Caco-2 (cell line): Measurements from ENCODE around the gene PANX1. TPM values are rescaled to one million over a fixed set of nuclear protein-coding genes. Genes with fewer than 3 reads are reported as not detected.

Experiments
- BruUV-seq: library from RNA; stranded (reverse); fragments of 400-500 nt; replicated peaks from 2 replicates; lab custom pipeline; 2021; lab: Mats Ljungman, UMichigan
- CTCF ChIA-PET: fragments of 300-600 bp; sonication (Branson Sonifier 250); formaldehyde crosslinking; loops from one replicate; lab custom pipeline; 2022; ENCODE audit warnings: antibody characterized with exemption; lab: Charles Lee
- POLR2A ChIA-PET: fragments of 300-600 bp; sonication (Branson Sonifier 250); formaldehyde crosslinking; loops from one replicate; lab custom pipeline; 2022; ENCODE audit warnings: antibody characterized with exemption; lab: Charles Lee
- DNase-seq, 2 experiments: peaks; one replicate each; pipeline versions ENCODE4 v3.0.0 to v3.0.0-alpha.2; 2020 to 2022
- H3K27me3 ChIP-seq: replicated peaks from 2 replicates; pipeline ENCODE4 v1.6.0; 2011; ENCODE audit warnings: low read length; ENCODE audit not compliant: control insufficient read depth, insufficient read depth
- H3K36me3 ChIP-seq: 2 replicates; pipeline ENCODE4 v1.5.1; 2011; ENCODE audit warnings: low read length; ENCODE audit not compliant: control insufficient read depth, insufficient read depth
- H3K4me1 ChIP-seq: fragments of 250-450 bp; sonication (Bioruptor Pico); 2 replicates; pipeline ENCODE4 v1.5.1; 2020; ENCODE audit warnings: mild to moderate bottlenecking
- H3K4me3 ChIP-seq: 2 replicates; pipeline ENCODE4 v1.5.1; 2011; ENCODE audit warnings: low read depth, mild to moderate bottlenecking, control low read depth, low read length
- H3K9me3 ChIP-seq: fragments of 250-450 bp; sonication (Bioruptor Pico); 2 replicates; pipeline ENCODE4 v1.5.1; 2020; ENCODE audit warnings: mild to moderate bottlenecking, moderate library complexity
- H3K27ac Mint-ChIP-seq: one replicate; pipeline ENCODE4 v1.8.0; 2022; ENCODE audit warnings: mixed read lengths; ENCODE audit not compliant: unreplicated experiment
- H3K27me3 Mint-ChIP-seq: one replicate; pipeline ENCODE4 v1.8.0; 2022; ENCODE audit warnings: mixed read lengths; ENCODE audit not compliant: insufficient read depth, unreplicated experiment
- H3K36me3 Mint-ChIP-seq: one replicate; pipeline ENCODE4 v1.8.0; 2022; ENCODE audit warnings: mild to moderate bottlenecking, mixed read lengths; ENCODE audit not compliant: insufficient read depth, unreplicated experiment
- H3K4me1 Mint-ChIP-seq: one replicate; pipeline ENCODE4 v1.8.0; 2022; ENCODE audit warnings: low read depth, mixed read lengths; ENCODE audit not compliant: unreplicated experiment
- H3K4me3 Mint-ChIP-seq: one replicate; pipeline ENCODE4 v1.8.0; 2022; ENCODE audit warnings: mild to moderate bottlenecking, moderate library complexity, mixed read lengths; ENCODE audit not compliant: unreplicated experiment
- H3K9me3 Mint-ChIP-seq: one replicate; pipeline ENCODE4 v1.8.0; 2022; ENCODE audit warnings: mixed read lengths; ENCODE audit not compliant: unreplicated experiment
- intact Hi-C: fragments of 100-400 bp; cut with micrococcal nuclease; formaldehyde crosslinking; loops from one replicate; pipeline ENCODE4 v1.10.0; 2022; ENCODE audit not compliant: unreplicated experiment
- total RNA-seq: library from RNA; stranded (reverse); gene quantifications from 2 replicates; pipeline ENCODE4 v1.2.3, GENCODE V29; 2022
- TF ChIP-seq, protein P1 (sequence below), 2 experiments: fragments of 200-600 bp in 1 of 2; IDR thresholded peaks; 1 replicate in 1 of 2; 2 replicates in 1 of 2; pipeline versions ENCODE4 v1.5.1 to v1.8.0; 2011 to 2022; ENCODE audit warnings: antibody characterized with exemption in 1 of 2, control low read depth in 1 of 2, inconsistent platforms in 1 of 2, low read depth in 1 of 2, low read length in 1 of 2, mild to moderate bottlenecking in 1 of 2, moderate library complexity in 1 of 2; ENCODE audit not compliant: insufficient read depth in 1 of 2, severe bottlenecking in 1 of 2, unreplicated experiment in 1 of 2

Gene PANX1
- total RNA-seq, 1 experiment from 2014 or later, result 33.1 TPM

GRCh38 chr11:94111241-94111640 lies 17.4 kb upstream of the PANX1 start:
- DNase-seq, result no peak
- Histone ChIP-seq H3K9me3 (peaks cover 20% of the 10 kb centered on the region), H3K4me3 (no peak overlapping the region), H3K4me1 (no peaks in the 10 kb centered on the region), H3K27me3 (no peaks in the 10 kb centered on the region; the same call in 1 of the 2 replicates), H3K36me3 (no peaks in the 10 kb centered on the region)
- TF ChIP-seq, protein P1, sequence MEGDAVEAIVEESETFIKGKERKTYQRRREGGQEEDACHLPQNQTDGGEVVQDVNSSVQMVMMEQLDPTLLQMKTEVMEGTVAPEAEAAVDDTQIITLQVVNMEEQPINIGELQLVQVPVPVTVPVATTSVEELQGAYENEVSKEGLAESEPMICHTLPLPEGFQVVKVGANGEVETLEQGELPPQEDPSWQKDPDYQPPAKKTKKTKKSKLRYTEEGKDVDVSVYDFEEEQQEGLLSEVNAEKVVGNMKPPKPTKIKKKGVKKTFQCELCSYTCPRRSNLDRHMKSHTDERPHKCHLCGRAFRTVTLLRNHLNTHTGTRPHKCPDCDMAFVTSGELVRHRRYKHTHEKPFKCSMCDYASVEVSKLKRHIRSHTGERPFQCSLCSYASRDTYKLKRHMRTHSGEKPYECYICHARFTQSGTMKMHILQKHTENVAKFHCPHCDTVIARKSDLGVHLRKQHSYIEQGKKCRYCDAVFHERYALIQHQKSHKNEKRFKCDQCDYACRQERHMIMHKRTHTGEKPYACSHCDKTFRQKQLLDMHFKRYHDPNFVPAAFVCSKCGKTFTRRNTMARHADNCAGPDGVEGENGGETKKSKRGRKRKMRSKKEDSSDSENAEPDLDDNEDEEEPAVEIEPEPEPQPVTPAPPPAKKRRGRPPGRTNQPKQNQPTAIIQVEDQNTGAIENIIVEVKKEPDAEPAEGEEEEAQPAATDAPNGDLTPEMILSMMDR (IDR thresholded peaks at IDR 0.05; ENCODE audit: insufficient read depth in 1 of 2, low read depth in 1 of 2, low read length in 1 of 2, severe bottlenecking in 1 of 2, unreplicated experiment in 1 of 2), result no peak
- H3K4me1 Mint-ChIP-seq, result no peaks in the 10 kb centered on the region
- ChIA-PET POLR2A (no interaction called here), CTCF (no interaction called here)
- peaks cover 7% of the 10 kb centered on the region for H3K27me3 Mint-ChIP-seq
- no TSS peak for BruUV-seq
- H3K27ac Mint-ChIP-seq, result no peak overlapping the region
- H3K4me3 Mint-ChIP-seq, result no peak overlapping the region
- peaks cover 13% of the 10 kb centered on the region for H3K9me3 Mint-ChIP-seq
- H3K36me3 Mint-ChIP-seq, result no peaks in the 10 kb centered on the region
- intact Hi-C loops, result no loop called here

DNA sequence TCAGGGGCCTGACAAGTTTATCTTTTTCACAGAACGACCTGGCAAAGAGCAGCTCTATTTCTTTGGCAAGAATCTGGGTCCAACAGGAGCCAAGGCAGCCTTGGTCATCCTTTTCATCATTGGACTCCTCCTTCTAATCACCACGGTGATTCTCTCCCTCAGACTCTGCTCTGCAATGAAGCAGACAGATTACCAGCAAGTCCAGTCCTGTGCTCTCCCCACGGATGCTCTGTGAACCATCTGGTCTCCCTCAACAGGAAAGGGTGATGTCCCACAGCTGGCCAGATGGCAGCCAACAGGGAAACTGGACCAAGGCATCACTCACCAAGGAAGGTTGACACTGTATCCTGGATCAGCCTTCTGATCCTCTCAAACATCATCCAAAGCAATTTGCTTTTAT lies 17.0 kb upstream of the PANX1 start:
- DNase-seq, result no peak
- BruUV-seq, result no TSS peak
- Mint-ChIP-seq H3K27ac (no peak overlapping the region), H3K9me3 (peaks cover 13% of the 10 kb centered on the region), H3K27me3 (peaks cover 7% of the 10 kb centered on the region), H3K4me1 (no peaks in the 10 kb centered on the region), H3K36me3 (no peaks in the 10 kb centered on the region), H3K4me3 (no peak overlapping the region)
- ChIA-PET CTCF (no interaction called here), POLR2A (no interaction called here)
- H3K9me3 ChIP-seq, result peaks cover 20% of the 10 kb centered on the region
- H3K4me3 ChIP-seq, result no peak overlapping the region
- no peaks in the 10 kb centered on the region; the same call in 1 of the 2 replicates for H3K27me3 ChIP-seq
- intact Hi-C loops, result no loop called here
- TF ChIP-seq, protein P1 (IDR thresholded peaks at IDR 0.05; ENCODE audit: insufficient read depth in 1 of 2, low read depth in 1 of 2, low read length in 1 of 2, severe bottlenecking in 1 of 2, unreplicated experiment in 1 of 2), result no peak
- H3K36me3 ChIP-seq, result no peaks in the 10 kb centered on the region
- H3K4me1 ChIP-seq, result no peaks in the 10 kb centered on the region

DNA sequence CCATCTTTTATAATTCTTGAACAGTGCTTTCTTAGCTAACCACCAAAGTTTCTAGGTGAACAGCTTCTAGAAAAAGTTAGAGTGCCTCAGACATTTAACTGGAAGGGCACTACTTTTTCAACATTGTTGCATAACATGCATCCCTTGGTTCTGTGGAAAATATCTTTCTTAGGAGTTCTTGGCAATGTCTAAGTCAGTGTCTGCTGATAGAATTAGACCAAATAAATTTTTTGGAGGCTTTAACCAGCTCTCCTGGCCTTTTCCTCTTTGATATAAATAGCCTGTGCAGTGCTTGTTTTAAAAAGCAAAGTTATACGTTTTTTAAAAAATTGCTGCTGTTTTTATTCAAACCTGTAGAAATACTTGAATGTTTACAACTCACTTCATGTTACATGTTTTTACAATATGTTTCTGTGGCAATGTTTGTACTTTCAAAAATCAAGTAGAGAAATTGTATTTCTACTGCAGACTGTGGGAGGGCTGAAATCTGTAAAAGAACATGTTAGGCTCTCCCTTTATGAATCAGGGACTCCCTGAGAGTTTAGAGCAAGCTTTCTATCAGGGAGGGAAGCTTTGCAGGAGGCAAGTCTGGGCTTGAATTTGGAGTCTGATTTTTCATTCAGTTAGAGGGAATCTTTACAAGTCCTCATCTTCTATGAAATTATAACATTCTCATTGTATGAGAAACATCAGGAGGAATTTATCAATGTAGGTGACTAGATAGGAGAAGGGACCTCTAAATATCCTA lies 16.3 kb upstream of the PANX1 start:
- no peak overlapping the region for H3K4me3 ChIP-seq
- no peak overlapping the region for H3K4me3 Mint-ChIP-seq
- no peaks in the 10 kb centered on the region for H3K4me1 ChIP-seq
- peaks cover 20% of the 10 kb centered on the region for H3K9me3 ChIP-seq
- H3K4me1 Mint-ChIP-seq, result no peaks in the 10 kb centered on the region
- peaks cover 7% of the 10 kb centered on the region for H3K27me3 Mint-ChIP-seq
- intact Hi-C loops, result no loop called here
- no peak overlapping the region for H3K27ac Mint-ChIP-seq
- POLR2A ChIA-PET, result no interaction called here
- TF ChIP-seq, protein P1 (IDR thresholded peaks at IDR 0.05; ENCODE audit: insufficient read depth in 1 of 2, low read depth in 1 of 2, low read length in 1 of 2, severe bottlenecking in 1 of 2, unreplicated experiment in 1 of 2), result no peak
- H3K36me3 ChIP-seq, result no peaks in the 10 kb centered on the region
- CTCF ChIA-PET, result no interaction called here
- H3K27me3 ChIP-seq, result no peaks in the 10 kb centered on the region
- DNase-seq, result no peak
- no peaks in the 10 kb centered on the region for H3K36me3 Mint-ChIP-seq
- peaks cover 13% of the 10 kb centered on the region for H3K9me3 Mint-ChIP-seq
- BruUV-seq, result no TSS peak
